Measurements from ENCODE around the gene MACROH2A1. TPM values are rescaled to one million over a fixed set of nuclear protein-coding genes. Genes with fewer than 3 reads are reported as not detected.

The MACROH2A1 gene
- total RNA-seq, 1 experiment from 2014 or later: 566 TPM

DNA sequence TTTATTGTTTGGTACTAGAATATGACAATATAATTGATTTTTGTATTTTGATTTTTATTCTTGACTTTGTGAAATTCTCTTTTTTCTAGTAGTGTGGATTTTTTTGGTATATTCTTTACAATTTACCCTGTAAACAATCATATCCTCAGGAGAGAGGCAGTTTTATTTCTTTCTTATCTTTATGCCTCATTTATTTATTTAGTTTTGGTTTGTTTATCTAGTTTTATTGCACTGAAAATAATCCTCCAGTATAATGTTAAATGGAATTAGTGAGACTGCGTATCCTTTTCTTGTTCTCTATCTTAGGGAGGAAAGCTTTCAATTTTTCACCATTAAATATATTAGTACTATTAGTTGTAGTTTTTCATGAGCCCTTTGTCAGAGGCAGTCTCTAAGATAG is 109.4 kb downstream of the MACROH2A1 start:
- no peak for DNase-seq (ENCODE audit: low spot score)

DNA sequence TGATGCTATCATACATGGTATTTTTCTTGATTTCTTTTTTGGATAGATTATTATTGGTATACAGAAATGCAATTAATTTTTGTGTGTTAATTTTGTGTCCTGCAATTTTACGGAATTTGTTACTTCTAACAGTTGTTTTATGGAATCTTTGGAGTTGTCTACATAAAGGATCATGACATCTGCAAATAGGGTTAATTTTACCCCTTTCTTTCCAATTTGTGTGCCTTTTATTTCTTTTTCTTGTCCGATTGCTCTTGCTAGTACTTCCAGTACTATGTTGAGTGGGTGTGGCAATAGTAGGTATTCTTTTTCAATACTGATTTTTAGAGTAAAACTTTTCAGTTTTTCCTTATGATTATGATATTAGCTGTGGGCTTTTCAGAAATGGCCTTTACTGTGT is 111.5 kb downstream of the MACROH2A1 start:
- DNase-seq (ENCODE audit: low spot score): no peak

Small RNA genes within 50 kb of the gene (small RNA-seq; reads per million reads assigned to genes)
- not detected for gene DCANP1

Other genes with a start within 250 kb of the MACROH2A1 start
- gene DCANP1, start 48.1 kb upstream of the MACROH2A1 start, total RNA-seq (2014; rRNA removed; shearing (Covaris generic)): not detected in 2 replicates
- not detected in 2 replicates for gene TIFAB, start 53.1 kb upstream of the MACROH2A1 start, total RNA-seq (2014; rRNA removed; shearing (Covaris generic))
- gene NEUROG1, start 136.7 kb upstream of the MACROH2A1 start, total RNA-seq (2014; rRNA removed; shearing (Covaris generic)): not detected in 2 replicates
- not detected in 2 replicates for gene CXCL14, start 179.8 kb upstream of the MACROH2A1 start, total RNA-seq (2014; rRNA removed; shearing (Covaris generic))